Hematopoietic multipotent progenitor cell (in vitro differentiated cells): ENCODE data around the gene FOXD3. TPM values are rescaled to one million over a fixed set of nuclear protein-coding genes. Genes with fewer than 3 reads are reported as not detected.
A peak's percentile ranks its signal among the peaks of the same experiment; 100 is the strongest.

Experiments
- DNase-seq, 3 donors: peaks; one replicate each; pipeline ENCODE4 v3.0.0-alpha.2; 2011 to 2015; ENCODE audit warnings: low read depth in 2 of 3, low spot score in 2 of 3
- total RNA-seq: library from RNA; depleted of rRNA; stranded (reverse); fragments of >200 nt; gene quantifications from one replicate; pipeline ENCODE4 v1.2.3, GENCODE V29; 2012

Gene FOXD3
- total RNA-seq, result not detected

- DNase-seq, result peak in 2 of 3 donors; percentile 39 to 49
These were observed at the start of gene FOXD3 for GRCh38 chr1:63322114-63322943. Gene FOXD3 (plus strand): TSS chr1:63322567. CDS start chr1:63323059, 492 bp downstream.

DNA sequence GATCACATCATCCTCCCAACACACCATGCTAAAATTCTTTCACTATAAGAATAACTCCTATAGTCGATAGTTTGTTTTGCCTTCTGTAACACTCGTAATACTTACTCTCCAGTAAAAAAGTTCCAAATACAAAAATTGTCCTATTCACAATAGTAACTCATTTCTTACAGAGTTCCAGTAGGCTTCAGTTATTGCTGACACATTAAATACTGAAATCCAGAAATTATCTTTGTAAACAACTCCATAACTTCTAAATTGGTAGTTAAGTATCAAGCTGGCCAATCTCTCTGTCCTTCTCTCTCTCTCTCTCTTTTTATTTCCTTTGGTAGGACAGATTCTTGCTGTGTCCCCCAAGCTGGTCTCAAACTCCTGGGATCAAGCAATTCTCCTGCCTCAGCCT is 49.6 kb upstream of the FOXD3 start:
- DNase-seq, result no peak

- no peak for DNase-seq
These were observed 48.0 kb upstream of the FOXD3 start for GRCh38 chr1:63274371-63274770.

DNA sequence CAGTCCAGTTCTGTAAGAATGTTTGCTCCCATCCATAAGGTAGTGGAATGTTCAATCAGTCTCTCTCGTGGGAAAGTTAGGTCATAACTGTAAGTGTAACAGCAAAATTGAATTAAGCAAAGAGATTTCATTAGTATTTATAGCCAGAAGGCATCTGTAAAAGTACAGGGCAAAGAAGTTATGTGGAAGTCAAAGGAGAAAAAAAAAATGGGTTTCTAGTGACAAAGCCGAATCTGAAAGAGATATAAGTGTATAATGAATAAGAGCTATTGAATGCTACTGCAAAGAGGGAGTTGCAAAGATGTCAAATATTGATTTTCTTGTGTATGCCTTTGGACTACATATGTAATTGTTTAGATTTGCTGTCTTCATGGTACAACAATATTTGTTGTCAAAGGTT is 47.4 kb upstream of the FOXD3 start:
- DNase-seq, result no peak

DNA sequence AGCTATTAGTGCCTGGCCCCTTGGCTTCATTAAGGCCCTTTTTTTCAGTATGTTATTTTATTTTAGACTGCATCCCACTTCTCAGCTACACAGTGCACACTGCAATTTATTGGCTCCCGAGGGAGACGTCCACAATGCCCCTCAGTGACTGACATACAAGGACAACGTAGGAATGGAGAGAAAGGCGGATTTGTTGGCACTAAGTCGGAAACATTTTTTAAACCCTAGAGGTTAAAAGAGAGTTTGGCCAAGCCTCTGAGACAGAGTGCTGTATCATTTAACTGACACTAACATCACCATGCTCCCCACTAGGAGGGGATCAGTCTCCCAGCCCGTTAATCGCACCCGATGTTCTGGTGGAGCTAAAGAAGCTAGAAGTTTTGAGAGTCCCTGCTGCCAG is 45.7 kb upstream of the FOXD3 start:
- no peak for DNase-seq

GRCh38 chr1:63277195-63278192 is 44.9 kb upstream of the FOXD3 start:
- DNase-seq, result no peak

GRCh38 chr1:63281753-63282152 is 40.6 kb upstream of the FOXD3 start:
- DNase-seq, result no peak

GRCh38 chr1:63289135-63289534 is 33.2 kb upstream of the FOXD3 start:
- DNase-seq, result no peak

DNA sequence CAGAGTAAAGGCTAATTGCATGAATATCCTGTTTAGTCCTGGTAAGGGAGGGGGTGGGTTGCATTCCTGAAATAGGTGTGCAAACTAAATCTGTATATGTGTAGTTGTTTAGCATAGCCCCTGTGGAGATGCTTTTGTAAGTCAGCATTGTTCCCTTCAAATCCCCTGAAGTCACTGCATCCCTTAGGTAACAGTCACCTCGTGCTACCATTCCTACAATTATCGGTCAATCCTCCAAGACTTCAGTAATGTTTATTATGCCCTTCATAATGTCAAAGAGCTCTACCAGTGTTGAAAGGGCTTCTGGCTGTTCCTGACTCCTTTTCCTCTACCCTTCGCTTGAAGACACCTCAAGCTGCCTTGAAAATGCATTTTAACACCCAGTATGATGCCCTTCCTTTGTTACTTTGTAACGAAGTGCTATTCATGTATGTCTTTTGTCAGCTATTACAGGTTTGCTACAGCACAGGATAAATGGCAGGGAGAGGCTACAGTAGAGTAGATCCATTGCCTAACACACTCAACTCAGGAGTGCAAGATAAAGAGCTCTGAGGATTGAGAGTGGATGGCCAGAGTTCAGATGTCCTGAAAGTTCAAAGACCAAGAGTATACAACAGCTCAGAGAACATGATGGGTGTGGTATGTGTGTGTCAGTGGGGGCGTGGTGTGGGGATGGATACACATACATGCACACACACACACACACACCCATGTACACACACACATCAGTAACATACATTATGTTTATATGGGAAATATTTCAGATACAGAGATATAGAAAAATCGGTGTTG is 27.4 kb upstream of the FOXD3 start:
- no peak for DNase-seq

GRCh38 chr1:63304410-63304809 is 18.0 kb upstream of the FOXD3 start:
- DNase-seq, result no peak

DNA sequence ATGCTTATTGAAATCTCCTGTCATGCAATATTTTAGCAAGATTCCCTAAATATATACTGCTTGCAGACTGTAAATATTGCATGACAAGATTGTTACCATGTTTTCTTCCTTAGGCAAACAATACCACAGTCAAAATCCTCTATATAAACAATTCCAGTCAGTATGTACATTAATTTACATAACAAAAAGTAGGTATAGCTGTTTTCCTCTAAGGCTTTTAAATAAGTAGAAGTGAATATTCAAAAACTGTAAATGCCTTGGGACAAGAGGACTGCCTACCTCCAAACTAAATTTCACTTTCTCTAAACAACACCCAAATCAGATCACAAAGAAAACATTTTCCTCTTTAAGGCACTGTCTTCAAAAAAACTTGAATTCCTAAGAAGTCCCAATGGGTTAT is 17.3 kb upstream of the FOXD3 start:
- no peak for DNase-seq

DNA sequence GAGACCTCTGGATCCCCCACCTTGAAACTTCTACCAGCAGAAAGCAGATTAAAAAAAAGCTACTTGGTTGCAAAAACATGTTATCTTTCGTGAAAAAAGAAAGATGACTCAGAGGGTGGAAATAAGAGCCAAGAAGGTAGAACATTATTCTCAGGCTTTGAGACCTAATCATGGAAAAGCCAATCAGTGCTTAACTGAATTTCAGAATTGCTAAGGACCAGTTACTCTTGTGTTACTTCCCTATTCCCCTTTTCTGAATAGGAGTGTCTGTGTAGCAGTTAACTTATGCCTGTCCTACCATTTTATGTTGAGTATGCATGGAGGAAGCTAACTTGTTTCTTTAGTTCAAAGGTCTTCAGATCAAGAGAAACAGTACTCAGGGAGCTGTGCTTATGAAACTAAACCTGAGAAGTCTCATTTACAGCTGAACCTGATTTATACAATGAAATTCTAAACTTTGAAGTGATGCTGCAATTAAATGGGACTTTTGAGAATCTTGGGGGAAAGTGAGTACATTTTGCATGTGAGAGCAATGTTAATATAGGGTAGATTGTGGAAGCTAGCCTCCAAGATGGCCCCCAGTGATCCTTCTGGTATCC is 15.1 kb upstream of the FOXD3 start:
- no peak for DNase-seq

GRCh38 chr1:63316598-63316983 is 5.8 kb upstream of the FOXD3 start:
- no peak for DNase-seq

DNA sequence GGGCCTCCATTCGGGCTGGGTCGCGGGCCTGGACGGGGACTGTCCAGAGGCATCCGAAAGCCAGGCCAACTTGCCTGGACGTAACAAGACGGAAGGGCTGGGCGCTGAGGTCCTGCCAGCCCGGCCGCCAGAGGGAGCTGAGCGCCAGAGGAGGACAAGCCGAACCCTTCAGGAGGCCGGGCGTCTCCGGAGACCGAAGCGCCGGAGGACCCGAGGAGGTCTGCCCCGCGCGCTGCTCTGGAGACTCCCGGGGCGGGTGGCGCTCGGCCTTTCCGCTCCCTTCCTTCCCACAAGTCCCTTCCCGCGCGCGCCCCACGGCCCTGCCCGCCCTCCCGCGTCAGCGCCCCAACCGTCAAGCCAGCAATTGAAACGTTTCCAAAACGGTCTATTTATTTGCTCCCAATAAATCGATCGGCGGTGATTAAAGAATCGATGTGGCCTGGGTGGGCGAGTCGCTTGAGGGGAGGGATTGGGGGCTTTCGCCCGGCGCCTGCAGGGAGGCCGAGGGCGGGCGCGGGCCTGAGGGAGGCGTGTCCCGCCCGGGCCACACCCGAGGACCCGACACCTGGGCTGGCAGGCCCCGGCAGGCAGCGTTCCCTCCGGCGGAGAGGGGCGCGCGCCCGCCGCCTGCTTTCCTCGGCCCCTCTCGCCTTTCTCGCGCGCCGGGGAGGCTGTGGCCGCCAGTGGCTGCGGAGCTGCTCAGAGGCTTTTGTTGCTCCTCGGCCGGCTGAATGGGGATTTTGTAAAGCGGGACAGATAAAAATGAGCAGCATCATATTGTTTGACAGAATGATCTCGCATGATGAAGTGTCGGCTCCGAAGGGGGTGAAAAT is 5.2 kb upstream of the FOXD3 start:
- peak in 2 of 3 donors; percentile 75 to 76 for DNase-seq

GRCh38 chr1:63317817-63318152 is 4.6 kb upstream of the FOXD3 start:
- no peak for DNase-seq

DNA sequence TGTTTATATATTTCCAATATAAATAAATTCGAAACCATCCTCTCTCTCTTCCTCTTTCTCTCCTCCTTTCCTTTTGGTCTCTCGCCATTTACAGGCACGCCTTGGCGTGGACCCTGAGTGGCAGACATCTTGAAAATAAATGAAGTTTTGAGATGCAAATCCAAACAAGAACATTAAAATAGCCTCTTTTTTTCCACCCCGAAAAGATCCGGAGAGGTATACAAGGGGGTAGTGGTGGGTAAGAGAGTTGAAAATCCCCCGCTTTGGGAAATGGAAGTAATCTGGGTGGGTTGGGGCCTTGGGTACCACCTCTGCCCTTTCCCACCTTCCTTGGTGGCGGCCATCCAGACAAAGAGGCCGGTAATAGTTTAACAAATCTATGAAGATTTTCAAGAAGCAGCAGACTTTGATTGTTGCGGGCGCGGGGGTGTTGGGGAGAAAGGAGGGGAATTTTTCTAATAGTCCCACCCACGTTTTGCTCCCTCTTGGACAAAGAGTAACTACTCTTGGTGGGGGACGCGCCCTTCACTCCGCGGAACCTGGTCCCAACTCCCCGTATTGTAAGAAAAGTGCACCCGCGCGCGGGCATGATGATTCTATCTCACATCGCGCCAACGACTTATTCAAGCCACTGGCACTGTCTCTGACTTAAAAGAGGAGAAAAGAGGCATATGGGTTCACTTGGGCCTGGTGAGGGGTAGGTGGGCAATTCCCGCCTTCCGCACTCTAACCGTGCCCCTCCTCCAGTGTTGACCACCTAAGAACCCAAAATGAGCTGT is 4.0 kb upstream of the FOXD3 start:
- peak in 1 of 3 donors; percentile 31 for DNase-seq

DNA sequence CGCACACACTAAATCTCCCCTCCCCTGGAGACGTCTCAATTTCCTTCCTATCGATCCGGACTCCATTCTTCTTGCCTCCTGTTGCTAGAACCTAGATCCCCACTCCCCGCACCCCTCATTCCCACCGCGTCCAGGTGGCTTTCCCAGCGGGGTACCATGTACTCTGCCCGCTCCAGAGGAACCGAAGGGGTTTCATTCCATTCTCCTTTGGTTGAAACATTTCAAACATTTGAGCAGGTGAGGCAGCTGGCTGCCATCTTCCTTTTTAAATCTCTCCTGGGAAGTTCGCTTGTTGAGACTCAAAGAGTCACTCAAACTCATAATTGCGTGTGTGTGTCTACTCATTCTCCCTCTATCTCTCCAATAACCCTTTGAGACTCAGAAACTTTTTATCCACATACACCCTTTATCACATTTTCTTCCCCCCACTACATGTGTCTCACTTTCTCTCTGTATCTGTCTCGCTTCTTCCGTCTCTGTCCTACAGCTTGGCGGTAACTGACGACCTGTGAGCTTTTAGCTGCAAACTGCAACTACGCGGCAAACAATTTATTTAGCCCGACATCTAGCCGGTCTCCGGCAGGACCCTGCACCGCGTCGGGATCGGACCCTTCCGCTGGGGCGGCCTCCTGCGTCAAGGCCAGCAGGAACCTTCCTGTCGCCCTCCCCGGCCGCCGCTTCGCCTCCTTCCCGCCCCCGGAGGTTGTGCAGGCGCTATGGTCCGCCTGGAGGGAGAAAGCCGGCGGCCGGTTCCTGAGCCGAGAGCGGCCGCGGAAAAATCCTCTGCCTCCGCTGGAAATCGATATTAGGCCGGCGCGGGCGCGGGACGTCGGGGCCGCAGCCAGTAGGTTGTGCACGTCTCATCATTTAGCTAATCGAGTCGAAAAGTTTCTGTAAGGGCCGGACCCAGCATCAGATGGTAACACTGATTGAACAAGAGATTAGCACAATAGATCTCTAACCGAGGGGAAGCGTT is 3.0 kb upstream of the FOXD3 start:
- DNase-seq, result peak in 1 of 3 donors; percentile 38
